Measurements from ENCODE around the gene GNPDA1. TPM values are rescaled to one million over a fixed set of nuclear protein-coding genes. Genes with fewer than 3 reads are reported as not detected.

GNPDA1 gene
- total RNA-seq, 1 experiment from 2014 or later: 52.4 TPM

DNA sequence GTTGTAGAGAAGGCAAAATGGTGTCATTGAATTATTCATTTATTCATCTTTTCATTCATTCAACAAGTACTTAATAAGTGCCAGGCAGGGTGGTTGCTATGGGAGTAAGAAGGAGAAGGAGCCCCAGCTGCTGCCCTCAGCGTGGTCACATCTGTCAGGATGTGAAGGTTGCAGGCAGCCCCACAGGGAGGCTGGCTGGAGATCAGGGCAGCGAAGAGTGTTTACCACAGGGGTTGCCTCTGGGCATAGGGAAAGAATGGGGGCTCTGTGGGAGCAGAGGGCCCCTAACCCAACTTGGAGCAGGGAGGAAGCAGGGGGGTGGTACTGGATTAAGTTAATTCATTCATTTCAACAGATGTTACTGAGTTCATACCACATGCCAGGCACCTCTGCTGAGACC lies 60.8 kb downstream of the GNPDA1 start:
- ChIA-PET CTCF (no interaction called here), POLR2A (ENCODE audit: low non-redundant PET) (no interaction called here)
- no TSS peak for BruUV-seq (replicated peaks)

DNA sequence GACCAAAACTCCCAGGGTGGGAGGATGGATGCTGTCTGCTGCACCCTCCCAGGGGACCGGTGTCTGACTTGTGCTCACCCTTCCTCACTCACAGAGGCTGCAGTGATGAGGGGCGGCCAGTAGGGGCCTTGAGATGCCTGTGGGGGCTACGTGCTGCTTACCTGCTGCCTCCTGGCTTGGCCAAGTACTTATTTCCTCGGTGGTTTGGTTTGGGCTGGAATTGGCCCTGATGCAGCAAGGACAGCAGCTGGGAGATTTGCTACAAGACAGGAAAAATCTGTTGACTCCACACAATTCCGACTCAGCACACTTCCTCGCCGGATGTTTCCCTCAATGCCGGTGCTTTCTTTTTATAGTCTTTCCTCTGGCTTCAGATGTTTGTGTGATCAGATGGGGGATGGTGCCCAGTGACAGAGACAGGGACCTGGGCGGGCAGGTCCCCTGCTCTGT lies 61.5 kb downstream of the GNPDA1 start:
- POLR2A ChIA-PET (ENCODE audit: low non-redundant PET): no interaction called here
- Histone ChIP-seq H3K4me3 (ENCODE audit: low read depth, low read length, poor library complexity, severe bottlenecking) (no peak overlapping the region), H3K36me3 (ENCODE audit: insufficient read depth, low read length, poor library complexity, severe bottlenecking) (no peaks in the 10 kb centered on the region), H3K27ac (ENCODE audit: low read depth, low read length, poor library complexity, severe bottlenecking) (no peak overlapping the region), H3K4me1 (ENCODE audit: insufficient read depth, low read length, poor library complexity, severe bottlenecking) (no peaks in the 10 kb centered on the region), H3K9me3 (ENCODE audit: low read depth, low read length, poor library complexity, severe bottlenecking) (no peaks in the 10 kb centered on the region), H3K27me3 (replicated peaks; ENCODE audit: insufficient read depth, low read depth, low read length, poor library complexity) (no peaks in the 10 kb centered on the region)
- CTCF ChIA-PET: no interaction called here
- BruUV-seq (replicated peaks): no TSS peak
- TF ChIP-seq EZH2 (IDR thresholded peaks at IDR 0.05; ENCODE audit: borderline replicate concordance, low read depth, low read length, poor library complexity, severe bottlenecking) (no peak), CTCF (conservative IDR thresholded peaks at IDR 0.05; ENCODE audit: low read depth, low read length) (peak; percentile 53)
- peak; percentile 44 for DNase-seq (ENCODE audit: low spot score)
- intact Hi-C loops (cut with micrococcal nuclease; ENCODE audit: unreplicated experiment): no loop called here

More for the DNA sequence above, 60.8 kb downstream of the GNPDA1 start:
- TF ChIP-seq EZH2 (IDR thresholded peaks at IDR 0.05; ENCODE audit: borderline replicate concordance, low read depth, low read length, poor library complexity, severe bottlenecking) (no peak), CTCF (conservative IDR thresholded peaks at IDR 0.05; ENCODE audit: low read depth, low read length) (no peak)
- Histone ChIP-seq H3K36me3 (ENCODE audit: insufficient read depth, low read length, poor library complexity, severe bottlenecking) (no peaks in the 10 kb centered on the region), H3K27ac (ENCODE audit: low read depth, low read length, poor library complexity, severe bottlenecking) (no peak overlapping the region), H3K4me1 (ENCODE audit: insufficient read depth, low read length, poor library complexity, severe bottlenecking) (no peaks in the 10 kb centered on the region), H3K9me3 (ENCODE audit: low read depth, low read length, poor library complexity, severe bottlenecking) (no peaks in the 10 kb centered on the region), H3K27me3 (replicated peaks; ENCODE audit: insufficient read depth, low read depth, low read length, poor library complexity) (no peaks in the 10 kb centered on the region), H3K4me3 (ENCODE audit: low read depth, low read length, poor library complexity, severe bottlenecking) (no peak overlapping the region)
- intact Hi-C loops (cut with micrococcal nuclease; ENCODE audit: unreplicated experiment): no loop called here
- DNase-seq (ENCODE audit: low spot score): no peak

Other genes with a start within 250 kb of the GNPDA1 start
- 0.45 and 0.61 TPM in 2 replicates for gene PCDH1, start 134.6 kb downstream of the GNPDA1 start, total RNA-seq (2021)
- 35.1 and 40.1 TPM in 2 replicates for gene DELE1, start 89.2 kb downstream of the GNPDA1 start, total RNA-seq (2021)
- 0.57 and 0.75 TPM in 2 replicates for gene PCDH12, start 54.8 kb downstream of the GNPDA1 start, total RNA-seq (2021)
- gene RNF14, start 43.9 kb downstream of the GNPDA1 start, total RNA-seq (2021): 59.2 and 67.1 TPM in 2 replicates
- gene NDFIP1, start 95.8 kb upstream of the GNPDA1 start, total RNA-seq (2021): 47.6 and 49.3 TPM in 2 replicates